ENCODE data around the gene BPI.

DNA sequence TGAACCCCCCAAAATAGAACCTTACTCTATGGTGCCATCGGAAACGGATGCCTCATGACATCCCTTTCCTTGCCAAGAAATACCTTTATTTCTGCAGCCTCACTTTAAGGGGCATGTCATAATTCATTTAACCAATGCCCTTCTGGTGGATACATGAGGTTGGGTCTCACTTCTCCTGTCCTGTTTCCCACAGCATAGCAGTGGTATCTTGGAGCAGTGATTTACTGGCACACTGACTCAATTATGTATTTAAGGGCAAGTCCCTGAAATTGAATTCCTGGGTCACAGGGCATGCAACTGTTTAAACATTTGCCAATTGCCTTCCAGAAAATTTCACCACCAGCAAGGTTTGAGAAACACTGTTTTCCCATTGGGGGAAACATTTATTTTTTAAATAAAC is 41.7 kb downstream of the BPI start:
- TF ChIP-seq ZBTB7A (IDR thresholded peaks at IDR 0.05; ENCODE audit: low read depth) (no peak), USF1 (IDR thresholded peaks at IDR 0.05) (no peak), RAD21 (IDR thresholded peaks at IDR 0.05; ENCODE audit: low read depth) (no peak), TCF12 (IDR thresholded peaks at IDR 0.05; ENCODE audit: low read depth) (no peak), EP300 (IDR thresholded peaks at IDR 0.05; ENCODE audit: borderline replicate concordance) (no peak), REST (IDR thresholded peaks at IDR 0.05; ENCODE audit: low read depth) (no peak), MAX (IDR thresholded peaks at IDR 0.05) (no peak)

Data from Ishikawa (cell line).